Muscle of arm (tissue), 12 donors: ENCODE measurements around the gene OGFRL1. TPM values are rescaled to one million over a fixed set of nuclear protein-coding genes. Genes with fewer than 3 reads are reported as not detected.
A peak's percentile ranks its signal among the peaks of the same experiment; 100 is the strongest.

ENCODE experiments used
- DNase-seq: peaks from one replicate; pipeline ENCODE4 v3.0.0-alpha.2; 2013
- polyA plus RNA-seq, 12 donors: library from polyadenylated mRNA; unstranded; fragments of 120-200 nt; gene quantifications; one replicate each; pipeline ENCODE4 v1.2.1, GENCODE V29; 2013; ENCODE audit not compliant: insufficient read length in 12 of 12

The OGFRL1 gene
- polyA plus RNA-seq, 12 donors = 7.6 to 49.2 (median 10.9) TPM

- no peak for DNase-seq
These were observed 41.9 kb downstream of the OGFRL1 start for GRCh38 chr6:71330501-71330900.

- no peak for DNase-seq
These were observed 43.4 kb downstream of the OGFRL1 start for GRCh38 chr6:71332012-71332411.

- DNase-seq = no peak
These were observed 44.4 kb downstream of the OGFRL1 start for GRCh38 chr6:71333050-71333449.

- no peak for DNase-seq
These were observed 45.1 kb downstream of the OGFRL1 start for GRCh38 chr6:71333697-71334096.

- DNase-seq = no peak
These were observed 46.2 kb downstream of the OGFRL1 start for GRCh38 chr6:71334768-71335167.

- no peak for DNase-seq
These were observed 46.9 kb downstream of the OGFRL1 start for GRCh38 chr6:71335544-71335943.

- no peak for DNase-seq
These were observed 48.3 kb downstream of the OGFRL1 start for GRCh38 chr6:71336901-71337300.

- no peak for DNase-seq
These were observed 50.1 kb downstream of the OGFRL1 start for GRCh38 chr6:71338540-71339316.

GRCh38 chr6:71342772-71343171, 54.2 kb downstream of the OGFRL1 start:
- no peak for DNase-seq

GRCh38 chr6:71345476-71346333, 57.1 kb downstream of the OGFRL1 start:
- DNase-seq = no peak

GRCh38 chr6:71346334-71346694, 57.7 kb downstream of the OGFRL1 start:
- DNase-seq = no peak

- DNase-seq = no peak
These were observed 58.5 kb downstream of the OGFRL1 start for GRCh38 chr6:71347119-71347518.

- DNase-seq = peak; percentile 29
These were observed 60.8 kb downstream of the OGFRL1 start for GRCh38 chr6:71349395-71349794.

GRCh38 chr6:71349976-71350615, 61.5 kb downstream of the OGFRL1 start:
- no peak for DNase-seq

- DNase-seq = no peak
These were observed 62.6 kb downstream of the OGFRL1 start for GRCh38 chr6:71351190-71351589.
